ENCODE data around the gene CDH12.

- no peak for TF ChIP-seq CTCF (IDR thresholded peaks at IDR 0.05)
- no peak for TF ChIP-seq POLR2A (IDR thresholded peaks at IDR 0.05)
- TF ChIP-seq POLR2AphosphoS5 (IDR thresholded peaks at IDR 0.05) = no peak
Measured at GRCh38 chr5:22258139-22258538, 595.0 kb downstream of the CDH12 start.
